ENCODE results near the gene SLC35E4. TPM values are rescaled to one million over a fixed set of nuclear protein-coding genes. Genes with fewer than 3 reads are reported as not detected.
"Not testable (repeated sequence)": the region's sequence is repeated elsewhere in the genome, so short reads cannot be mapped to it uniquely, and the experiment has no call there.

SLC35E4 gene
- polyA plus RNA-seq, 1 donor, result 3.5 TPM

GRCh38 chr22:30611197-30611596 is 24.4 kb upstream of the SLC35E4 start:
- no peak for DNase-seq (ENCODE audit: low read depth)

GRCh38 chr22:30612789-30613188 is 22.8 kb upstream of the SLC35E4 start:
- DNase-seq (ENCODE audit: low read depth), result no peak

- DNase-seq (ENCODE audit: low read depth), result no peak
Observed at GRCh38 chr22:30614268-30614667, 21.3 kb upstream of the SLC35E4 start.

- DNase-seq (ENCODE audit: low read depth), result no peak
Observed at GRCh38 chr22:30614879-30615278, 20.7 kb upstream of the SLC35E4 start.

- DNase-seq (ENCODE audit: low read depth), result no peak
Observed at GRCh38 chr22:30615543-30615954, 20.0 kb upstream of the SLC35E4 start.

- DNase-seq (ENCODE audit: low read depth), result no peak
Observed at GRCh38 chr22:30617819-30618218, 17.8 kb upstream of the SLC35E4 start.

GRCh38 chr22:30619909-30620308 is 15.7 kb upstream of the SLC35E4 start:
- DNase-seq (ENCODE audit: low read depth), result not testable (repeated sequence)

GRCh38 chr22:30626413-30626812 is 9.2 kb upstream of the SLC35E4 start:
- no peak for DNase-seq (ENCODE audit: low read depth)

GRCh38 chr22:30627471-30627870 is 8.1 kb upstream of the SLC35E4 start:
- no peak for DNase-seq (ENCODE audit: low read depth)

- no peak for DNase-seq (ENCODE audit: low read depth)
Observed at GRCh38 chr22:30628491-30628890, 7.1 kb upstream of the SLC35E4 start.

- DNase-seq (ENCODE audit: low read depth), result not testable (repeated sequence)
Observed at GRCh38 chr22:30631469-30631868, 4.1 kb upstream of the SLC35E4 start.

GRCh38 chr22:30634471-30635233 is 929 bp upstream of the SLC35E4 start:
- peak; percentile 36 for DNase-seq (ENCODE audit: low read depth)

- DNase-seq (ENCODE audit: low read depth), result no peak
Observed at GRCh38 chr22:30636226-30637077, 871 bp downstream of the SLC35E4 start.

GRCh38 chr22:30637701-30638114 is 2.1 kb downstream of the SLC35E4 start:
- no peak for DNase-seq (ENCODE audit: low read depth)

GRCh38 chr22:30640361-30640760 is 4.8 kb downstream of the SLC35E4 start:
- no peak for DNase-seq (ENCODE audit: low read depth)

- no peak for DNase-seq (ENCODE audit: low read depth)
Observed at GRCh38 chr22:30640839-30641430, 5.4 kb downstream of the SLC35E4 start.

GRCh38 chr22:30643055-30643875 is 7.7 kb downstream of the SLC35E4 start:
- no peak for DNase-seq (ENCODE audit: low read depth)

- no peak for DNase-seq (ENCODE audit: low read depth)
Observed at GRCh38 chr22:30646518-30647160, 11.1 kb downstream of the SLC35E4 start.

- DNase-seq (ENCODE audit: low read depth), result no peak
Observed at GRCh38 chr22:30647536-30647935, 12.0 kb downstream of the SLC35E4 start.

- no peak for DNase-seq (ENCODE audit: low read depth)
Observed at GRCh38 chr22:30648825-30649224, 13.2 kb downstream of the SLC35E4 start.

- no peak for DNase-seq (ENCODE audit: low read depth)
Observed at GRCh38 chr22:30649430-30650007, 13.9 kb downstream of the SLC35E4 start.
